K562 (cell line): ENCODE results near the gene AMPD1. TPM values are rescaled to one million over a fixed set of nuclear protein-coding genes. Genes with fewer than 3 reads are reported as not detected.

ENCODE experiments used
- CCNT2 ChIP-seq: IDR thresholded peaks from 2 replicates; pipeline ENCODE4 v1.6.1; 2011; ENCODE audit warnings: borderline replicate concordance, low read depth, mild to moderate bottlenecking, moderate library complexity, mixed read lengths, low read length; ENCODE audit not compliant: insufficient read length; ENCODE audit errors: extremely low read depth
- E2F5 ChIP-seq: sonication (generic); formaldehyde crosslinking; IDR thresholded peaks from 2 replicates; pipeline ENCODE4 v1.8.0; 2022; ENCODE audit warnings: mild to moderate bottlenecking, missing genetic modification reagents
- ETV5 ChIP-seq: sonication (generic); formaldehyde crosslinking; IDR thresholded peaks from 2 replicates; pipeline ENCODE4 v1.4.0; 2020; ENCODE audit warnings: low read depth, mild to moderate bottlenecking, missing genetic modification reagents
- FOXK1 ChIP-seq: sonication (generic); formaldehyde crosslinking; IDR thresholded peaks from 2 replicates; pipeline ENCODE4 v1.8.0; 2022; ENCODE audit warnings: missing genetic modification reagents, mild to moderate bottlenecking, borderline replicate concordance
- GABPB1 ChIP-seq: sonication (generic); formaldehyde crosslinking; IDR thresholded peaks from 2 replicates; pipeline ENCODE4 v1.8.0; 2022; ENCODE audit warnings: mild to moderate bottlenecking, missing genetic modification reagents
- GTF2B ChIP-seq: IDR thresholded peaks from 2 replicates; pipeline ENCODE4 v1.6.1; 2011; ENCODE audit not compliant: insufficient read length; ENCODE audit errors: extremely low read depth
- HDGF ChIP-seq: fragments of 450-650 bp; IDR thresholded peaks from 2 replicates; pipeline ENCODE4 v1.6.1; 2016
- HMG20A ChIP-seq: fragments of 450-650 bp; formaldehyde crosslinking; conservative IDR thresholded peaks from 2 replicates; pipeline ENCODE4 v1.4.0; 2020; ENCODE audit warnings: mild to moderate bottlenecking, mixed read lengths
- LEF1 ChIP-seq: fragments of 450-650 bp; IDR thresholded peaks from 2 replicates; pipeline ENCODE4 v1.6.1; 2016; ENCODE audit warnings: mild to moderate bottlenecking
- MAFK ChIP-seq: IDR thresholded peaks from 2 replicates; pipeline ENCODE4 v1.6.1; 2011; ENCODE audit warnings: low read length, improper control_type of control experiment
- NBN ChIP-seq: fragments of 450-650 bp; IDR thresholded peaks from 2 replicates; pipeline ENCODE4 v1.6.1; 2016; ENCODE audit warnings: low read depth, mild to moderate bottlenecking
- NCOA6 ChIP-seq: fragments of 450-650 bp; IDR thresholded peaks from 2 replicates; pipeline ENCODE4 v1.6.1; 2017; ENCODE audit warnings: mild to moderate bottlenecking
- NFE2L1 ChIP-seq: fragments of 450-650 bp; IDR thresholded peaks from 2 replicates; pipeline ENCODE4 v1.6.1; 2016; ENCODE audit warnings: missing genetic modification characterization, low read depth, mild to moderate bottlenecking, missing compliant biosample characterization, moderate library complexity, borderline replicate concordance
- NFYB ChIP-seq: IDR thresholded peaks from 2 replicates; pipeline ENCODE4 v1.6.1; 2011; ENCODE audit warnings: mild to moderate bottlenecking, moderate library complexity; ENCODE audit not compliant: insufficient read length; ENCODE audit errors: extremely low read depth
- PPARD ChIP-seq: fragments of 250-450 bp; sonication (Bioruptor Pico); IDR thresholded peaks from 2 replicates; pipeline ENCODE4 v1.8.0; 2022; ENCODE audit warnings: inconsistent platforms, mild to moderate bottlenecking, moderate library complexity
- PTRF ChIP-seq: fragments of 450-650 bp; IDR thresholded peaks from 2 replicates; pipeline ENCODE4 v1.6.1; 2016; ENCODE audit warnings: mild to moderate bottlenecking, missing genetic modification characterization, missing compliant biosample characterization
- RB1 ChIP-seq: fragments of 450-650 bp; IDR thresholded peaks from 2 replicates; pipeline ENCODE4 v1.6.1; 2017; ENCODE audit warnings: low read depth, mild to moderate bottlenecking
- RBM25 ChIP-seq: fragments of 200-400 bp; formaldehyde crosslinking; IDR thresholded peaks from 2 replicates; pipeline ENCODE4 v1.6.1; 2018; ENCODE audit warnings: low read length, low read depth, moderate library complexity; ENCODE audit not compliant: severe bottlenecking
- SAP30 ChIP-seq: fragments of 200-600 bp; sonication (generic); IDR thresholded peaks from 2 replicates; pipeline ENCODE4 v1.6.1; 2012; ENCODE audit warnings: borderline replicate concordance, low read depth, mild to moderate bottlenecking, moderate library complexity, low read length, control low read depth, inconsistent platforms; ENCODE audit not compliant: insufficient read depth, poor library complexity, severe bottlenecking
- SUPT5H ChIP-seq: fragments of 450-650 bp; IDR thresholded peaks from 2 replicates; pipeline ENCODE4 v1.6.1; 2016
- TOE1 ChIP-seq, 2 experiments: fragments of 450-650 bp in 1 of 2; sonication (generic) in 1 of 2; formaldehyde crosslinking in 1 of 2; IDR thresholded peaks; 2 replicates each; pipeline versions ENCODE4 v1.7.1 to v1.8.0; 2016 to 2022; ENCODE audit warnings: borderline replicate concordance in 2 of 2, mild to moderate bottlenecking in 2 of 2, antibody characterized with exemption in 1 of 2, inconsistent platforms in 1 of 2, low read depth in 1 of 2, missing genetic modification reagents in 1 of 2, moderate library complexity in 1 of 2
- TSC22D4 ChIP-seq: fragments of 450-650 bp; IDR thresholded peaks from 2 replicates; pipeline ENCODE4 v1.6.1; 2016; ENCODE audit warnings: missing genetic modification characterization, missing biosample characterization, control low read depth
- ZBTB12 ChIP-seq: fragments of 250-450 bp; sonication (Bioruptor Pico); IDR thresholded peaks from 2 replicates; pipeline ENCODE4 v1.4.0; 2020
- ZNF165 ChIP-seq: fragments of 250-450 bp; sonication (Bioruptor Pico); IDR thresholded peaks from 2 replicates; pipeline ENCODE4 v1.4.0; 2020; ENCODE audit warnings: borderline replicate concordance
- ZNF347 ChIP-seq: fragments of 450-650 bp; formaldehyde crosslinking; IDR thresholded peaks from 2 replicates; pipeline ENCODE4 v1.4.0; 2020; ENCODE audit warnings: low read depth, mild to moderate bottlenecking, moderate library complexity
- ZNF436 ChIP-seq: fragments of 250-450, 450-650 bp; sonication (Bioruptor Pico); formaldehyde crosslinking; IDR thresholded peaks from 2 replicates; pipeline ENCODE4 v1.7.0; 2020; ENCODE audit warnings: mild to moderate bottlenecking
- ZNF57 ChIP-seq: fragments of 450-650 bp; formaldehyde crosslinking; IDR thresholded peaks from 2 replicates; pipeline ENCODE4 v1.4.0; 2020; ENCODE audit warnings: mild to moderate bottlenecking, moderate library complexity
- polyA plus RNA-seq, 8 experiments: library from polyadenylated mRNA; depleted of rRNA in 4 of 8; stranded (reverse) in 5 of 8; unstranded in 3 of 8; fragments of >200 nt; fragmentation: Nextera tagmentation in 2 of 8; fragmentation: Illumina TruSeq in 1 of 8; extraction: Ambion mirVana in 2 of 8; extraction: Trizol in 1 of 8; gene quantifications; 2 replicates each; pipeline versions ENCODE4 v1.2.1 to v1.2.3, GENCODE V29; 2011 to 2014; ENCODE audit warnings: inconsistent platforms in 1 of 8, missing spikeins in 1 of 8
- total RNA-seq, 7 experiments: library from RNA; depleted of rRNA in 6 of 7; stranded (reverse); fragments of >200 nt in 6 of 7; fragmentation: Illumina TruSeq in 2 of 7; extraction: Trizol in 2 of 7; gene quantifications; 2 replicates each; pipeline versions ENCODE4 v1.2.1 to v1.2.3, GENCODE V29; 2011 to 2021; ENCODE audit warnings: low replicate concordance in 1 of 7

The AMPD1 gene
- total and polyA plus RNA-seq, 9 of the 15 experiments (the other 6 are each of a cell fraction or from before 2014, with no cell fraction given): 0.04 to 0.17 TPM; not detected in 7

GRCh38 chr1:114716304-114717170 lies 21.2 kb upstream of the AMPD1 start, which contains the start of gene NRAS (continued):
- TF ChIP-seq RBM25 (no peak), LEF1 (peak; percentile 79), MAFK (no peak; the same call in 1 of the 2 replicates), ZNF57 (CRISPR knock-in tag) (no peak), FOXK1 (peak; percentile 40; the same call in 1 of the 2 replicates), NFE2L1 (no peak), NBN (peak; percentile 78), NFYB (no peak), GABPB1 (peak; percentile 92), PTRF (tag) (no peak), ETV5 (CRISPR knock-in tag) (peak; percentile 94), GTF2B (no peak), SAP30 (peak; percentile 85), RB1 (peak; percentile 70), NCOA6 (no peak), E2F5 (CRISPR knock-in tag) (no peak), ZNF165 (CRISPR knock-in tag) (no peak), ZNF436 (CRISPR knock-in tag) (no peak), PPARD (no peak), SUPT5H (peak; percentile 91), CCNT2 (peak; percentile 98), TOE1 (IDR thresholded peaks at IDR 0.05; ENCODE audit: borderline replicate concordance) (peak; percentile 87; the same call in 1 of the 2 replicates), TOE1 (CRISPR knock-in tag; IDR thresholded peaks at IDR 0.05; ENCODE audit: borderline replicate concordance, low read depth) (no peak), HDGF (no peak), TSC22D4 (tag) (no peak), HMG20A (CRISPR knock-in tag) (0 out of 2 replicates have a peak, but pooled peaks have one; percentile 20), ZNF347 (CRISPR knock-in tag) (no peak), ZBTB12 (peak; percentile 97)
